Stomach (tissue), 9 donors: ENCODE measurements around the gene ZBTB7B. TPM values are rescaled to one million over a fixed set of nuclear protein-coding genes. Genes with fewer than 3 reads are reported as not detected.

Experiments
- DNase-seq, 2 donors: peaks; one replicate each; pipeline versions ENCODE4 v3.0.0 to v3.0.0-alpha.2; 2013 to 2019
- H3K27ac ChIP-seq, 5 donors: fragments of 200-600 bp in 4 of 5; sonication (generic) in 4 of 5; one replicate each; pipeline ENCODE4 v1.5.1; 2013 to 2019; ENCODE audit warnings: mild to moderate bottlenecking in 1 of 5, moderate library complexity in 1 of 5
- H3K27me3 ChIP-seq, 3 donors: fragments of 200-600 bp; sonication (generic); one replicate each; pipeline ENCODE4 v1.5.1; 2017 to 2019; ENCODE audit warnings: mixed run types in 1 of 3
- H3K36me3 ChIP-seq, 4 donors: fragments of 200-600 bp; sonication (generic); 1 replicate in 3 of 4; 2 replicates in 1 of 4; pipeline ENCODE4 v1.5.1; 2016 to 2019
- H3K4me1 ChIP-seq, 4 donors: fragments of 200-600 bp; sonication (generic); one replicate each; pipeline ENCODE4 v1.5.1; 2016 to 2019
- H3K4me3 ChIP-seq, 4 donors: fragments of 200-600 bp; sonication (generic) in 3 of 4; one replicate each; pipeline ENCODE4 v1.5.1; 2016 to 2019; ENCODE audit warnings: mild to moderate bottlenecking in 1 of 4
- H3K9me3 ChIP-seq, 4 donors: fragments of 200-600 bp; sonication (generic); one replicate each; pipeline ENCODE4 v1.5.1; 2016 to 2019
- EP300 ChIP-seq: sonication (generic); formaldehyde crosslinking; IDR thresholded peaks from one replicate; pipeline ENCODE4 v1.6.1; 2017; ENCODE audit warnings: antibody characterized with exemption
- POLR2A ChIP-seq, 4 donors: fragments of 450-650 bp; IDR thresholded peaks; one replicate each; pipeline ENCODE4 v1.6.1; 2016; ENCODE audit warnings: antibody characterized with exemption in 4 of 4, control low read depth in 2 of 4, mild to moderate bottlenecking in 1 of 4, moderate library complexity in 1 of 4
- POLR2AphosphoS5 ChIP-seq, 3 donors: sonication (generic); formaldehyde crosslinking; IDR thresholded peaks; one replicate each; pipeline ENCODE4 v1.6.1; 2016; ENCODE audit warnings: antibody characterized with exemption in 3 of 3
- WGBS, 5 donors: extraction: QIAGEN DNeasy Blood & Tissue Kit in 3 of 5; methylation state at CpG; one replicate each; pipeline versions ENCODE4 v1.1.5 to v1.1.7; 2013 to 2018; 5-methylcytosine and 5-hydroxymethylcytosine counted together
- intact Hi-C: fragments of 100-400 bp; cut with DNase I; formaldehyde crosslinking; loops from one replicate; pipeline ENCODE4 v1.15.1; 2023; ENCODE audit warnings: low total_unique reads
- polyA plus RNA-seq, 3 donors: library from polyadenylated mRNA; stranded (reverse); fragments of 200-250 nt; gene quantifications; one replicate each; pipeline ENCODE4 v1.2.3, GENCODE V29; 2013
- total RNA-seq, 5 donors: library from RNA; depleted of rRNA; stranded (reverse); fragments of >200 nt; gene quantifications; one replicate each; pipeline versions ENCODE4 v1.1.0 to v1.2.3, GENCODE V29; 2014 to 2016
- TF ChIP-seq, protein P1 (sequence below), 7 experiments: fragments of 450-650 bp in 4 of 7; fragments of 200-600 bp in 3 of 7; sonication (generic) in 3 of 7; IDR thresholded peaks; one replicate each; pipeline ENCODE4 v1.5.1; 2016 to 2019; ENCODE audit warnings: antibody characterized with exemption in 7 of 7, control low read depth in 2 of 7, mild to moderate bottlenecking in 1 of 7
- donor health status: healthy with polysubstance abuse.
- donor health status: Bipolar disorder and iron deficiency.
- donor health status: healthy.

ZBTB7B gene
- total and polyA plus RNA-seq, 8 donors, result 29.6 to 134 (median 38.1) TPM

DNA sequence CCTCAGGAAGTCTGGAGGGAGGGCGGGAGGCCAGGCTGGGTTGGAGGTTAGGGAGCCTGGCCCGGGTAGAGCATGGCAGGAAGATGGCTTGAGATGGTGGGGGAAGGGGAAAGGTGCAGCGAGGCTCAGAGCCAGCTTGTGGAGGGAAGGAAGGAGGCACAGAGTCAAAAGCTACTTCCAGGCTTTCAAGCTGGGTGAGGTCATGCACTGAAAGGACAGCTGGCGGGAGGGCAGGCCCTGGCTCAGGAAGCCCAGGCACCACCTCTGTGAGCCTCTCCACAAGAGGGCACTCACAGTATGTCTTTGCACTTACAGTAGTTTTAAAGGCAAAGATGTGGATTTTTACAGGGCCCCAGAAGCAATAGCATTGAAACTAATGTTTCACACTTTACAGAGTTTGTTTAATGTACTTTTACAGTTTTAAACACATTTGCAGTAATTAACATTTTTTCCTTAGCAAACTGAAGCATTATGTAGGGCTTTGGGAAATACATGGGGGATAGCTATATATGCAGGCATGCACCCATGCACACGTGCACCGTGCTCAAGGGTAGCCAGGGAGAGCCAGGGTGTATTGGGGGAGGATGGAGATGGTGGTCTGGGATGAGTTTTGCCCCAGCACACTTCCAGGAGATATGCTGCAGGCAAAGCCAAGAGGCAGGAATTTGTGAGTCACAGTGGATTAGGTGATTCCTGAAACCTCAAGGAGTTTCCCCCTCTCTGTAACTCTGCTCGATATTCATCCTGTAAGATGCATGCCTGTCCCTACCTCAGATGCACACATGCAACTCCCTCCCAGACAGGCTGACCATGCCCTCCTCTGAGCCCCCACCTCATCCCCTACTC is 42.4 kb downstream of the ZBTB7B start:
- H3K9me3 ChIP-seq, result no peaks in the 10 kb centered on the region
- no peaks in the 10 kb centered on the region for H3K27me3 ChIP-seq
- DNase-seq, result peak; percentile 88 to 91
- WGBS, 5 donors, result 38 to 52% (median 47%) methylated on average over 7 of the region's 7 CpGs
- H3K4me1 ChIP-seq, result peaks cover 20 to 44% (median 38%) of the 10 kb centered on the region in 4 donors
- H3K4me3 ChIP-seq, result no peak overlapping the region
- H3K36me3 ChIP-seq, result no peaks in the 10 kb centered on the region
- H3K27ac ChIP-seq, result peak overlapping the region; percentile 33 to 81 (median 54)
- TF ChIP-seq POLR2A (IDR thresholded peaks at IDR 0.05), result no peak
- no peak for TF ChIP-seq EP300
- TF ChIP-seq POLR2AphosphoS5 (IDR thresholded peaks at IDR 0.05), result peak in 2 of 3 donors; percentile 18 to 75
- TF ChIP-seq, protein P1, sequence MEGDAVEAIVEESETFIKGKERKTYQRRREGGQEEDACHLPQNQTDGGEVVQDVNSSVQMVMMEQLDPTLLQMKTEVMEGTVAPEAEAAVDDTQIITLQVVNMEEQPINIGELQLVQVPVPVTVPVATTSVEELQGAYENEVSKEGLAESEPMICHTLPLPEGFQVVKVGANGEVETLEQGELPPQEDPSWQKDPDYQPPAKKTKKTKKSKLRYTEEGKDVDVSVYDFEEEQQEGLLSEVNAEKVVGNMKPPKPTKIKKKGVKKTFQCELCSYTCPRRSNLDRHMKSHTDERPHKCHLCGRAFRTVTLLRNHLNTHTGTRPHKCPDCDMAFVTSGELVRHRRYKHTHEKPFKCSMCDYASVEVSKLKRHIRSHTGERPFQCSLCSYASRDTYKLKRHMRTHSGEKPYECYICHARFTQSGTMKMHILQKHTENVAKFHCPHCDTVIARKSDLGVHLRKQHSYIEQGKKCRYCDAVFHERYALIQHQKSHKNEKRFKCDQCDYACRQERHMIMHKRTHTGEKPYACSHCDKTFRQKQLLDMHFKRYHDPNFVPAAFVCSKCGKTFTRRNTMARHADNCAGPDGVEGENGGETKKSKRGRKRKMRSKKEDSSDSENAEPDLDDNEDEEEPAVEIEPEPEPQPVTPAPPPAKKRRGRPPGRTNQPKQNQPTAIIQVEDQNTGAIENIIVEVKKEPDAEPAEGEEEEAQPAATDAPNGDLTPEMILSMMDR (IDR thresholded peaks at IDR 0.05), result peak in 5 of 7 experiments; percentile 56 to 82 (median 74)
- intact Hi-C loops, result no loop called here

DNA sequence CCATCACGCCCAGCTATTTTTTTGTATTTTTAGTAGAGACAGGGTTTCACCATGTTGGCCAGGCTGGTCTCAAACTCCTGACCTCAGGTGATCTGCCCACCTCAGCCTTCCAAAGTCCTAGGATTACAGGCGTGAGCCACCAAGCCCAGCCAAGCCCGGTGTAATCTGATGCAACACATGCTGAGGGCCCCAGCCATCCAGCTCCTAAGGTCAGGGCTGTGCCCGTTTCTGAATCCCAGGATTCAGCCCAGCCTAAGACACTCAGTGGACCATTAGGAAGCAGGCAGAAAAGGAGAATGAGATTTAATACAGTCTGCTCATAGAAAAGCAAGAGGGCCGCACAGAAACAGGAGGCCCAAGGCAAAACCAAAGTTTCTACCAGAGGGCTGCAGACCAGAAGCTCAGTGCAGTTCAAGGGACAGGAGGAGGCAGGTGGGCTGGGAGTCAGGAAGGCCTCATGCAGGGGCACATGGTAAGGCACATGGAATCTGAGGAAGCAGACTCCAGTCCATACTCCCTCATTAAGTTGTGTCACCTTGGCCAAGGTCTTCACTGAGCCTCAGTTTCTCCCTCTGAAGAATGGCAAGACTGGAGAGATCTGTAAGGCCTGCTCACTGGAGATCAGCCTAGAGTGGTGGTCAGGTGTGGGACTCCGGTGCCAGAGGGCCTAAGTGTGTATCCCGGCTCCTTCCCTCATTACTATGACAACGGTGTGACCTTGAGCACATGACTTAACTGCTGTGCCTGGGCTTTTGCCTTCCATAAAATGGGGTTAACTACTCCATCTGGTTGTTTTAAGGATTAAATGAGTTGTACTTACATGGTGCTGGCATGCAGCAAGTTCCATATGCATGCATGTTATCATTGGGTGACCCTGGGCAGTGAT is 46.1 kb downstream of the ZBTB7B start:
- intact Hi-C loops, result no loop called here
- H3K27ac ChIP-seq, result peak overlapping the region in 1 of 5 donors; percentile 93
- H3K4me1 ChIP-seq, result peaks cover 45 to 62% (median 62%) of the 10 kb centered on the region in 4 donors
- no peak for DNase-seq
- no peaks in the 10 kb centered on the region for H3K27me3 ChIP-seq
- peaks cover 0 to 5% (median 2%) of the 10 kb centered on the region in 4 donors for H3K36me3 ChIP-seq
- no peaks in the 10 kb centered on the region for H3K9me3 ChIP-seq
- no peak overlapping the region for H3K4me3 ChIP-seq
- TF ChIP-seq, protein P1 (IDR thresholded peaks at IDR 0.05), result no peak
- TF ChIP-seq POLR2A (IDR thresholded peaks at IDR 0.05), result no peak
- WGBS, 5 donors, result 78 to 88% (median 81%) methylated on average over 8 of the region's 8 CpGs

DNA sequence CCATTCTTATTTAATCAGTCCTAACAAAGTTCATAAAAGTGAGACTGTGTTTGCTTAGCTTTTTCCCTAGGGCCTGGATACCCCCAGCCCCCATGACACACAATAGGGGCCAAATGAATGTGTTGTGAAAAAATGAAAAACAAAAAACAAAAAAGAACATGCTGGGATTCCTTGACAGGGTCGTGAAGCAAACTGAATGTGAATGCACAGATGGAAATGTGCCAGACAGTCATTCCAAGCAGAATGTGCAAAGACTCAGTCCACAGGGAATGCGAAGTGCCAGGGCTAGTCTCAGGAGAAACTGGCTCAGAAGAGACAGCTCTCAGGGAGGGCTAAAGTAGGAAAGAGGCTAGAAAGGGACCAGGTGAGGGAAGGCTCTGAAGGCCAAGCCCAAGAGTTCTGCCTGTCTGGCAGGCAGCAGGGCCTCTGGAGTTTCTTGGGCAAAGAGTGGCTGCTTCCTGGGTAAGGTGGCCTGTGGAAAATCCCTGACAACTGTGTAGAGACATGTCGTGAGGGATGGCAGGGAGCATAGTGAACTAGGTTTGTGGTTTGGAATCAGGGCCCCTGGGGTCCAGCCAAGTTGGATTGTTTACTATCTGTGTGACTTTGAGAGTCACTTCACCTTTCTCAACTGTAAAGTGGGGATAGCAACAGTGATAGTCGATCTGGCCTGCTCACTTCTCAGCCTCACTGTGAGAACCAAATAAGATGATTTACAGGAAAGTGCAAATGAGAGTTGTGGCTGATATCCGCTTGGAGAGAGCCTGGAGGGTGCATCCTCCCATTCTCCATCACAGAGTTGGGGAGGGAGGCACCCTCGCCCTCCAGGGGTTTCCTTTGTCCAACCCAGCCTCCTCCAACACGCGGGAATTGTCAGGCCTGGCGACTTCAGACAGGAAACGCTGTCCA is 47.3 kb downstream of the ZBTB7B start:
- Histone ChIP-seq H3K4me3 (peak overlapping the region; percentile 73 to 89 (median 78)), H3K9me3 (no peaks in the 10 kb centered on the region), H3K27me3 (no peaks in the 10 kb centered on the region), H3K4me1 (peaks cover 37 to 52% (median 50%) of the 10 kb centered on the region in 4 donors), H3K36me3 (peaks cover 7 to 17% (median 15%) of the 10 kb centered on the region in 4 donors), H3K27ac (peak overlapping the region; percentile 92 to 97 (median 95))
- TF ChIP-seq, protein P1 (IDR thresholded peaks at IDR 0.05), result no peak
- TF ChIP-seq POLR2A (IDR thresholded peaks at IDR 0.05), result no peak
- TF ChIP-seq EP300, result no peak
- no peak for TF ChIP-seq POLR2AphosphoS5 (IDR thresholded peaks at IDR 0.05)
- DNase-seq, result peak in 1 of 2 donors; percentile 44
- WGBS, 5 donors, result 9 to 21% (median 13%) methylated on average over 10 of the region's 10 CpGs
- intact Hi-C loops, result no loop called here
